GM12865 (cell line): Measurements from ENCODE around the gene DYNC1H1.
A peak's percentile ranks its signal among the peaks of the same experiment; 100 is the strongest.
"Not testable (repeated sequence)": the region's sequence is repeated elsewhere in the genome, so short reads cannot be mapped to it uniquely, and the experiment has no call there.

Experiments
- DNase-seq: peaks from one replicate; pipeline ENCODE4 v3.0.0; 2010; ENCODE audit warnings: low read depth
- H3K4me3 ChIP-seq: 2 replicates; pipeline ENCODE4 v1.5.1; 2011; ENCODE audit warnings: mild to moderate bottlenecking, low read depth, low read length, control low read depth
- TF ChIP-seq, protein P1 (sequence below): IDR thresholded peaks from 2 replicates; pipeline ENCODE4 v1.5.1; 2011; ENCODE audit warnings: low read length, control low read depth, low read depth, inconsistent platforms; ENCODE audit not compliant: insufficient read depth; ENCODE audit errors: missing control alignments

DYNC1H1 gene

GRCh38 chr14:102057480-102058114 lies 93.2 kb downstream of the DYNC1H1 start:
- no peak overlapping the region for H3K4me3 ChIP-seq
- no peak for DNase-seq
- TF ChIP-seq, protein P1, sequence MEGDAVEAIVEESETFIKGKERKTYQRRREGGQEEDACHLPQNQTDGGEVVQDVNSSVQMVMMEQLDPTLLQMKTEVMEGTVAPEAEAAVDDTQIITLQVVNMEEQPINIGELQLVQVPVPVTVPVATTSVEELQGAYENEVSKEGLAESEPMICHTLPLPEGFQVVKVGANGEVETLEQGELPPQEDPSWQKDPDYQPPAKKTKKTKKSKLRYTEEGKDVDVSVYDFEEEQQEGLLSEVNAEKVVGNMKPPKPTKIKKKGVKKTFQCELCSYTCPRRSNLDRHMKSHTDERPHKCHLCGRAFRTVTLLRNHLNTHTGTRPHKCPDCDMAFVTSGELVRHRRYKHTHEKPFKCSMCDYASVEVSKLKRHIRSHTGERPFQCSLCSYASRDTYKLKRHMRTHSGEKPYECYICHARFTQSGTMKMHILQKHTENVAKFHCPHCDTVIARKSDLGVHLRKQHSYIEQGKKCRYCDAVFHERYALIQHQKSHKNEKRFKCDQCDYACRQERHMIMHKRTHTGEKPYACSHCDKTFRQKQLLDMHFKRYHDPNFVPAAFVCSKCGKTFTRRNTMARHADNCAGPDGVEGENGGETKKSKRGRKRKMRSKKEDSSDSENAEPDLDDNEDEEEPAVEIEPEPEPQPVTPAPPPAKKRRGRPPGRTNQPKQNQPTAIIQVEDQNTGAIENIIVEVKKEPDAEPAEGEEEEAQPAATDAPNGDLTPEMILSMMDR = no peak

DNA sequence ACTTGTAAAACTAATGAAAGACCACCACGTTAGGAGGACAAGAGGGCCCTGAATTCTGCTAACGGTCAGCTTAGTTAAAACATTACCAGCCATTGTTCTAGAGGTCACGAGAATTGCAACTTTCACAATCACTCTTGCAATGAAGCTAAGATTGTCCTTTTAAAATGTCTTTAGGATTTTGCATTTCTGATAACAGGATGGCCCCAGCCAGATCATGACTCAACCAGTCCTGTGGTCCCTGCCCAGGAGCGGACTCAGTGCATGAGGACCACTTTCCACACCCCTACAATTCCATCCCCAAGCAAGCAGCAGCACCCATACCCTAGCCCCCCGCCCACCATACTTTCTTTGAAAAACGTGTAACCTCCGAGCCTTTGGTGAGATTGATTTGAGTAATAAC lies 93.8 kb downstream of the DYNC1H1 start:
- no peak for DNase-seq
- no peak overlapping the region for H3K4me3 ChIP-seq
- TF ChIP-seq, protein P1 = no peak

DNA sequence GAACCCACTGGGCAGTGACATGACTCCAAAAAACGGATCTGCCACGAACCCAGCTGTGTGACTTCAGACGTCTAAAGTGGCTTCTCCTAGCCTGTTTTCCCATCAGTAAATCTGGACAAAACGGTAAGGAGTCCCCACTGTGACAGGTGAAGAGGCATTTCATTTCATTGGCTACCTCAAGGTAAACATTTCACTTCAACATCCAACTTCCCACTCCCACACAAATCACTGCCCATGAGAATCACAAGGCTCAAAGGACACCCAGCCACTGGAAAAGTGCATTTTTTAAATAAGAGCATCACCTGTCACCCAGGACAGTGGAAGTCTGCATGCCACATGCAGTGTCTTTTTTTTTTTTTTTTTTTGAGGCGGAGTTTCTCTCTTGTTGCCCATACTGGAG lies 94.6 kb downstream of the DYNC1H1 start:
- no peak for DNase-seq
- TF ChIP-seq, protein P1 = no peak
- H3K4me3 ChIP-seq = no peak overlapping the region

DNA sequence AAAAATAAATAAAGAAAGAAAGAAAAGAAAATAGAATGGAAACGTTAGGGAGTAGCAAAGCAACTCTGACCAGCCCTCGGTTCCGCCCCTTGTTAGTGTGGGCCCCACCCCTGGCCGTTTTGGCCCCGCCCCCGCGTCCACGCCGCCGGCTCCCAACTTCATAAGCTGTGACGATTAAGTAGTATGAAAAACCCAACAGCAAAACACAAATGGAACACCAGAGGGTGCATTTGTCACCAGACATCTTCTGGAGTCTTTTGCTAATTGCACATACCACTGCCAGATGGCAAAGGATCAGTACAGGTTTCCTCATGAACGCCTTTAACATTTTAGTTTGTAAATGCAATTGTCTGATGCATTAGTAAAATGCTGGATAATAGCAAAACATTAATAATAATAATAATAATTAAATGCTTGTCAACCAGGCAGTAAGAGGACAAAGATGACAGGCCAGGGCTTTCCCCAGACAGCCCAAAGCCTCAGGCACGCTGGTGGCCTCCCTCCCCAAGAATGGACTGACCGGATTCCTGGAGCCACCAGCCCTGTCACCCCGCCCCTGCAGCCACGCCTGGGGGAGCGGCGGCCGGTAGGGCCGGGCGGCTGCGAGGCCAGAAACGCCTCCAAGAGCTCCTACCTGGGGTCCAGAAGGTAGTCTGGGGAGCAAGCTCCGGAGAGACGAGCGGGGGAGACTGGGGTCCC lies 98.9 kb downstream of the DYNC1H1 start:
- DNase-seq = peak; percentile 81
- TF ChIP-seq, protein P1 = no peak
- H3K4me3 ChIP-seq = no peak overlapping the region

DNA sequence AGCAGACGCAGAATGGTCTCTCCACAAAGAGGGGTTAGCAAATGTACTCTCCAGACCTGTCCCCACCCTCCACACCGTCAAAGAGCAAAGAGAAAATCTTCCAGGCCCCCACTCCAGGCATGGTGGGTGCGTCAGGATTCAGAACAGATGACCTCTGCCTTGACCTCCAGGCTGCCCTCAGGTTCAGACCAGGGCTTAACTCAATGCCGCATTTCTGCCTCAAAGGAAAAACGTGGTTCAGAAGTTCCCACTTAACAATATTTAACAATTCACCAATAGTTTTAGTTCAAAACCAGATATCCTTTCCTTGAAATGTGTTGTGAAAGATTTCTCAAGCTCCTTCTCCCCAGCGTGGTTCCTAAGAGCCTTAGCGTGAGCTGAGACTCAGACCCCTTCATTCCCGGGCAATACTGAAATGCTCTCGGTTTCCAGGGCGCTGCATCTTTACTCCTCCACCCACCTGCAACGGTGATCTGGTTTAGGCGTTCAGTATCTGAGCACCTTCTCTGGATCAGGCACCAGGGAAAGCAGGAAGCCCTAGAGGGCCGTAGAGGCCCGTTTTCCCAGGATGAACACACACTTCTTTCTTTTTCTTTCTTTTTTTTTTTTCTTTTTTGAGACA lies 99.5 kb downstream of the DYNC1H1 start:
- DNase-seq = no peak
- TF ChIP-seq, protein P1 = no peak
- no peak overlapping the region for H3K4me3 ChIP-seq

- DNase-seq, H3K4me3 ChIP-seq: not testable (repeated sequence)
Measured at GRCh38 chr14:102064590-102064989, 100.2 kb downstream of the DYNC1H1 start.

GRCh38 chr14:102066041-102066451 lies 101.7 kb downstream of the DYNC1H1 start:
- no peak overlapping the region for H3K4me3 ChIP-seq
- TF ChIP-seq, protein P1 = no peak
- DNase-seq = no peak
